ENCODE data around the gene SH3TC1. TPM values are rescaled to one million over a fixed set of nuclear protein-coding genes. Genes with fewer than 3 reads are reported as not detected.

The SH3TC1 gene
- total and polyA plus RNA-seq, 2 of the 13 experiments (the other 11 are each of a cell fraction or from before 2014, with no cell fraction given): 14.9 to 21.8 TPM

DNA sequence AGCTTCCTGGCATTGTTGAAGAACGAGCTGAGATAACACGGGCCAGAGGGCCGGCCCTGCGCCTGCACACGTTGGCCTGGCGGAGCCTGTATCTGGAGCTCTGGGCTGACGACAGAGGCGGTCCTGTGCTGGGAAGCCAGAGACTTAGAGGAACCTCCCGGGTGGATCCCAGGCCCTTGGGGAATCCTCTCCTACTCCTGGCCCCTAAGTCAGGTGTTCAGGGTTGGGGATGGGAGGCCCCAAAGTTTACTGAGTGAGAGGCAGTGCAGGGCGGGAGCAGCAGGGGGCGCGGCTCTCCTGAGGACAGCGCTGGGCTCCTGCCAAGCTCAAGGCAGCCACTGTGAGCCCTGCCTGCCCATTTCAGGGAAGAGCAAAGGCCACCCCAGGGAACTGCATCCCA lies 68.0 kb downstream of the SH3TC1 start (continued):
- TF ChIP-seq, protein P1, sequence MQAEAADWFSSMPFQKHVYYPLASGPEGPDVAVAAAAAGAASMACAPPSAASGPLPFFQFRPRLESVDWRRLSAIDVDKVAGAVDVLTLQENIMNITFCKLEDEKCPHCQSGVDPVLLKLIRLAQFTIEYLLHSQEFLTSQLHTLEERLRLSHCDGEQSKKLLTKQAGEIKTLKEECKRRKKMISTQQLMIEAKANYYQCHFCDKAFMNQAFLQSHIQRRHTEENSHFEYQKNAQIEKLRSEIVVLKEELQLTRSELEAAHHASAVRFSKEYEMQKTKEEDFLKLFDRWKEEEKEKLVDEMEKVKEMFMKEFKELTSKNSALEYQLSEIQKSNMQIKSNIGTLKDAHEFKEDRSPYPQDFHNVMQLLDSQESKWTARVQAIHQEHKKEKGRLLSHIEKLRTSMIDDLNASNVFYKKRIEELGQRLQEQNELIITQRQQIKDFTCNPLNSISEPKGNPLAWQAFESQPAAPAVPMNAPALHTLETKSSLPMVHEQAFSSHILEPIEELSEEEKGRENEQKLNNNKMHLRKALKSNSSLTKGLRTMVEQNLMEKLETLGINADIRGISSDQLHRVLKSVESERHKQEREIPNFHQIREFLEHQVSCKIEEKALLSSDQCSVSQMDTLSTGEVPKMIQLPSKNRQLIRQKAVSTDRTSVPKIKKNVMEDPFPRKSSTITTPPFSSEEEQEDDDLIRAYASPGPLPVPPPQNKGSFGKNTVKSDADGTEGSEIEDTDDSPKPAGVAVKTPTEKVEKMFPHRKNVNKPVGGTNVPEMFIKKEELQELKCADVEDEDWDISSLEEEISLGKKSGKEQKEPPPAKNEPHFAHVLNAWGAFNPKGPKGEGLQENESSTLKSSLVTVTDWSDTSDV (CRISPR knock-in tag; IDR thresholded peaks at IDR 0.05): 0 out of 2 replicates have a peak, but pooled peaks have one; percentile 59
- TF ChIP-seq ZNF775 (CRISPR knock-in tag; IDR thresholded peaks at IDR 0.05; ENCODE audit: borderline replicate concordance) (no peak), ZNF629 (CRISPR knock-in tag; conservative IDR thresholded peaks at IDR 0.05) (peak; percentile 81), ZNF75D (CRISPR knock-in tag; IDR thresholded peaks at IDR 0.05; ENCODE audit: borderline replicate concordance) (no peak), LCORL (IDR thresholded peaks at IDR 0.05) (no peak), LCORL (CRISPR knock-in tag; IDR thresholded peaks at IDR 0.05) (0 out of 2 replicates have a peak, but pooled peaks have one; percentile 43), ZFX (CRISPR knock-in tag; IDR thresholded peaks at IDR 0.05; ENCODE audit: low read depth) (peak; percentile 33; the same call in 1 of the 2 replicates), XRCC5 (optimal IDR thresholded peaks at IDR 0.05; ENCODE audit: low read length) (peak; percentile 90)
- TF ChIP-seq, protein P2, sequence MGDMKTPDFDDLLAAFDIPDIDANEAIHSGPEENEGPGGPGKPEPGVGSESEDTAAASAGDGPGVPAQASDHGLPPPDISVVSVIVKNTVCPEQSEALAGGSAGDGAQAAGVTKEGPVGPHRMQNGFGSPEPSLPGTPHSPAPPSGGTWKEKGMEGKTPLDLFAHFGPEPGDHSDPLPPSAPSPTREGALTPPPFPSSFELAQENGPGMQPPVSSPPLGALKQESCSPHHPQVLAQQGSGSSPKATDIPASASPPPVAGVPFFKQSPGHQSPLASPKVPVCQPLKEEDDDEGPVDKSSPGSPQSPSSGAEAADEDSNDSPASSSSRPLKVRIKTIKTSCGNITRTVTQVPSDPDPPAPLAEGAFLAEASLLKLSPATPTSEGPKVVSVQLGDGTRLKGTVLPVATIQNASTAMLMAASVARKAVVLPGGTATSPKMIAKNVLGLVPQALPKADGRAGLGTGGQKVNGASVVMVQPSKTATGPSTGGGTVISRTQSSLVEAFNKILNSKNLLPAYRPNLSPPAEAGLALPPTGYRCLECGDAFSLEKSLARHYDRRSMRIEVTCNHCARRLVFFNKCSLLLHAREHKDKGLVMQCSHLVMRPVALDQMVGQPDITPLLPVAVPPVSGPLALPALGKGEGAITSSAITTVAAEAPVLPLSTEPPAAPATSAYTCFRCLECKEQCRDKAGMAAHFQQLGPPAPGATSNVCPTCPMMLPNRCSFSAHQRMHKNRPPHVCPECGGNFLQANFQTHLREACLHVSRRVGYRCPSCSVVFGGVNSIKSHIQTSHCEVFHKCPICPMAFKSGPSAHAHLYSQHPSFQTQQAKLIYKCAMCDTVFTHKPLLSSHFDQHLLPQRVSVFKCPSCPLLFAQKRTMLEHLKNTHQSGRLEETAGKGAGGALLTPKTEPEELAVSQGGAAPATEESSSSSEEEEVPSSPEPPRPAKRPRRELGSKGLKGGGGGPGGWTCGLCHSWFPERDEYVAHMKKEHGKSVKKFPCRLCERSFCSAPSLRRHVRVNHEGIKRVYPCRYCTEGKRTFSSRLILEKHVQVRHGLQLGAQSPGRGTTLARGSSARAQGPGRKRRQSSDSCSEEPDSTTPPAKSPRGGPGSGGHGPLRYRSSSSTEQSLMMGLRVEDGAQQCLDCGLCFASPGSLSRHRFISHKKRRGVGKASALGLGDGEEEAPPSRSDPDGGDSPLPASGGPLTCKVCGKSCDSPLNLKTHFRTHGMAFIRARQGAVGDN (CRISPR knock-in tag; IDR thresholded peaks at IDR 0.05): peak; percentile 38; the same call in 1 of the 2 replicates

Data from HepG2 (cell line).